Measurements from ENCODE around the gene ZACN.
"Not testable (repeated sequence)": the region's sequence is repeated elsewhere in the genome, so short reads cannot be mapped to it uniquely, and the experiment has no call there.

Gene ZACN

GRCh38 chr17:76078860-76079534, at the start of gene ZACN:
ZACN (plus strand) TSS chr17:76079182; CDS start chr17:76079265, 83 bp downstream.
- DNase-seq: no peak

GRCh38 chr17:76032073-76032779, 46.8 kb upstream of the ZACN start:
- DNase-seq: no peak

GRCh38 chr17:76032780-76033108, 46.2 kb upstream of the ZACN start:
- no peak for DNase-seq

- no peak for DNase-seq
Observed at GRCh38 chr17:76033139-76033538, 45.8 kb upstream of the ZACN start.

GRCh38 chr17:76034428-76035350, 44.3 kb upstream of the ZACN start:
- DNase-seq: no peak

- no peak for DNase-seq
Observed at GRCh38 chr17:76036497-76037261, 42.3 kb upstream of the ZACN start.

GRCh38 chr17:76038050-76038449, 40.9 kb upstream of the ZACN start:
- no peak for DNase-seq

- DNase-seq: no peak
Observed at GRCh38 chr17:76039121-76039520, 39.9 kb upstream of the ZACN start.

GRCh38 chr17:76040376-76040775, 38.6 kb upstream of the ZACN start:
- no peak for DNase-seq

GRCh38 chr17:76042868-76043267, 36.1 kb upstream of the ZACN start:
- not testable (repeated sequence) for DNase-seq

- DNase-seq: not testable (repeated sequence)
Observed at GRCh38 chr17:76044475-76045007, 34.4 kb upstream of the ZACN start.

GRCh38 chr17:76046064-76046463, 32.9 kb upstream of the ZACN start:
- no peak for DNase-seq

- no peak for DNase-seq
Observed at GRCh38 chr17:76048025-76048605, 30.9 kb upstream of the ZACN start.

GRCh38 chr17:76048711-76049110, 30.3 kb upstream of the ZACN start:
- no peak for DNase-seq

- DNase-seq: no peak
Observed at GRCh38 chr17:76049239-76049638, 29.7 kb upstream of the ZACN start.

- no peak for DNase-seq
Observed at GRCh38 chr17:76049836-76050537, 29.0 kb upstream of the ZACN start.

GRCh38 chr17:76050538-76051467, 28.2 kb upstream of the ZACN start:
- no peak for DNase-seq

- DNase-seq: no peak
Observed at GRCh38 chr17:76051561-76051960, 27.4 kb upstream of the ZACN start.

GRCh38 chr17:76053246-76054111, 25.5 kb upstream of the ZACN start:
- no peak for DNase-seq
